Fibroblast of peridontal ligament (primary cell): ENCODE data around the gene ACCSL.
A peak's percentile ranks its signal among the peaks of the same experiment; 100 is the strongest.

Experiments used
- DNase-seq: peaks from one replicate; pipeline ENCODE4 v3.0.0-alpha.2; 2010; ENCODE audit errors: extremely low read depth

The ACCSL gene

DNA sequence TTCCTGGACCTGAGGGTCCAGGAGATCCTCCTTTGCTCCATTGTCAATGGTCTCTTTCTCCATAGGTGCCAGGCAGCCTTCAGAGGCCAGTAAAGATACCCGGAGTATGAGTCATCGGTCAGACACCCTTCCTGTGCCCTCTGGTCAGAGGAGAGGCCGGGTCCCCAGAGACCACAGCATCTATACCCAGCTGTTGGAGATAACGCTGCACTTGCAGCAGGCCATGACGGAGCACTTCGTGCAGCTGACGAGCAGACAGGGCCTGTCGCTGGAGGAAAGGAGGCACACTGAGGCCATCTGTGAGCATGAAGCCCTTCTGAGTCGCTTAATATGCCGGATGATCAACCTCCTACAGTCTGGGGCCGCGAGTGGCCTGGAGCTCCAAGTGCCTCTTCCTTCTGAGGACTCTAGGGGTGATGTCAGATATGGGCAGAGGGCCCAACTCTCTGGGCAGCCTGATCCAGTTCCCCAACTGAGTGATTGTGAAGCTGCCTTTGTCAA is at the start of gene ACCSL:
ACCSL (plus strand) TSS at position 51 of the 501 bp plus-strand sequence; CDS start at position 107, 56 bp downstream.
- no peak for DNase-seq

DNA sequence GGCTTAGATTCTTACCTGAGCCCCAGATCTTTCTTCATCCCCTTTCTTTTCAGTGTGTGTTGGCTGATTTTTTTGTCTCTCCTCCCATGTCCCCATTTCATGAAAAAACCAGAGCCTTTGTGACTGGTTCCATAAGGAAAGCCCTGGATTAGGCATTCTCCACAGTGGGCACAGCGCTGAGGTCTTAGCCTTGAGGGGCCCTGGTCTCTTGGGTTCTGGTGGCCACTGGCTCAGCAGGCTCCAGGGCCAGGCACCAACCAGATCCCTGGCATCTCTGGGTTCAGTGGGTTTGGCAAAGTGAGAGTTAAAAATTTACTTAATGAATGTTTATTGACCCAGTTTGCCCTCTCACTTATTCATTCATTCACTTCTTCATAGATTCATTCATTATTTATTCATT is 49.5 kb upstream of the ACCSL start:
- DNase-seq, result no peak

DNA sequence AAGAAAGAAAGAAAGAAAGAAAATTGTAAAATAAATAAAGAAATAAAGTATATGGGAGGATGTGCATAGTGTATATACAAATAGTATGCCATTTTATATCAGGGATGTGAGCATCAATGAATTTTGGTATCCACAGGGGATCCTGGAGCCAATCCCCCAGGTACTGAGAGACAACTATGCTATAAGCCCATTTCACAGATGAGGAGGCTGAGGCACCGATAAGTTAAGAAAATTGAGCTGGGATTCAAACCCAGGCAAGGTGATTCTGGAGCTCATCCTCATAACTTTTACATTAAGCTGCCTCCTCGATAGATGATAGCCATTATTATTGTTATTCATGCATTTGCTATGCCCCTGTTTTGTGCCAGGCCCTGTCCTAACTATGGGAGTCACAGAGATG is 47.0 kb upstream of the ACCSL start:
- no peak for DNase-seq

DNA sequence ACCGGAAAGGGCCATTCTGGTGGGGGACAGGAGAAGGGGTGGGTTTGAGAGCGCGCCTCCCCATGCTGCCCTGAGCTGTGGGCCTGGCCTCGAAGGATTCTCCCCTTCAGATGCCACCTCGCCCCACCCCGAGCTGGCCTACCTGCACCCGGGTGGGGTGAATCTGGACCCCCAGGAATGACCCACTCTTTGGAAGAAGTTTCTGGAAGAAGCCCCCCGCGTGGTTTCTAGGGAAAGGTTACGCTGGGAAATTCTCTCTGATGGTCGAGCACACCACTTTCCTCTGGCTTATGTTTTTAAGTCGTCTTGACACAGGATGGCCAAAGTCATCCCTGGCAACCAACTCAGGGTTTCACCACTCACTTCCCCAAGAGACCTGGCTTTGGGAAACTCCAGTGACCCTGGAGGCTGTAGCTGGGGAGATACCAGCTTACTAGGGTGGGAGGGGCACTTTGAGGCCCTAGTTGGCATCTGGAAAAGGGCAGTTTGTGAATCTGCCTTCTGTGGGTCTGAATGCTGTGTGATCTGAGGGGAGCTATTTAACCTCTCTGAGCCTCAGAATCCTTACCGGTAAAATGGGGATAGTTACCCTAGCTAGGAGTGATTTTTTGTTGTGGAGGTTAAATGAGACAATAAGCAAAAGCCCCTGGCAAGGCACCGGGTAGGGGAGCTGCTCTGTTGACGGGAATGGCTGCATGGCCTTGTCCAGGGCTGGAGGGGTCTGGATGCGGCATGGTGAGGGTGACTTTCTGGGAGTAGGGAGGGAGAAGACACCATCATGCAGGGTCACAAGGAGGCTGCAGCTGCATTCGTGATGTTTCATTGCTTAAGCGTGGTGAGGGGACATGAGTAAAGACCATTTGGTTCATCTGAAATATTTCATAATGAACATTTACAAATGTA is 45.3 kb upstream of the ACCSL start:
- no peak for DNase-seq

DNA sequence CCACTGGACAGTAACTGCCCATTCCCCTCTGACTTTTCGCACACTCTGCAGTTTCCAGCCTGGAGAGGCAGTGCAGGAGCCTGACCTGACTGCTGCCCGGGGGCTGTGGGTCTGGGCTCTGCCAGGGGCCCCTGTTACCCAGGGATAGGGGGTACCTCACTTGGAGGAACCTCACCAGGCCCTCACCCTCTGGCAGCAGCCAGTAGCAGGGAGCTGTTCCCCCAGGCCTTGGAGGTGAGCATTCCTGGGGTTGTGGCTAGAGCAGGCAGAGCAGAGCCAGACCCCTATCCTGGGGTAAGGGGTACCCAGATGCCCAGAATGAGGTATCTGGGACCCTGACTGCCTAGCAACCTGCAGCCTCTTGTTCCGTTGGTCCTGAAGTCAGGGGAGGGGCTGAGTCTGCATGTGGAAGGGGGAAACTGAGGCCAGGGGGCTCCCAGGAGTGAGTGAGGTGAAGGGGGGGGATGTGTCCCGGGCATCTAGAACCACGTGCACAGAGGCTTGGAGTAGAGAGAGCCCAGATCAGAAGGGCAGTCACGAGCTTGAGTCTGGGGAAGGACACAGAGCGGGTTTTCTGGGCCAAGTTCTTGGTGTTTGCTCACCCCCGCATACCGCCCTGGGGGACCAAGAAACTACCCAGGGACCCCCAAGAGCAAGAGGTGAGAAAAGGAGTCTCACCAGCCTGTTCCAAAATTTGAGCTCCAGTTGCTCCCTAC is 43.9 kb upstream of the ACCSL start:
- no peak for DNase-seq

DNA sequence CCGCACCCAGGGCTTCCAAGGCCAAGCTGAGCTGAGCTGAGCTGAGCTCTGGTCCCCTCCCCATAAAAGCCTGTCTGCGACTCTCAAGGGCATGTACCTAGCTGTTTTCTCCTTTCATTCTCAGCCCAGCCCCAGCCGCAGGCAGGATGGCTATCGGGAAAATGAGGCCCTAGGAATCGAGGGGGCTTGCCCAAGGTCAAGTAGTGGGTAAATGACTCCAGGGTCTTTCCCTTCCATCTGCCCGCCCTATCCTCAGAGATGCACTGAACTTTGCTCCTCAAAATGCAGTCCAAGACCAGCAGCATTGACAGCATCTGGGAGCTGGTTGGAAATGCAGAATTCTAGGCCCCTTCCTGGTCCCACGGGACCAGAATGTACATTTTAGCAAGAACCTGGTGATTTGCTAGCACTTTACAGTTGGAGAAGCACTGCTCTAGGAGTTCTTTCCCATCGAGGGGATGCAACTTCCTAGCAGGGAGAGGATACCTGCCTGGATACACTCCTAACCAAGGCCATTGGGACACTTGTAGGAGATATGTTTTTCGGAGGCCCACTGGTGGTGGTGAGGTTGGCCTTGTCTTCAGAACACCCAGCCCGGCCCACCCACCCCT is 43.2 kb upstream of the ACCSL start:
- DNase-seq, result no peak

DNA sequence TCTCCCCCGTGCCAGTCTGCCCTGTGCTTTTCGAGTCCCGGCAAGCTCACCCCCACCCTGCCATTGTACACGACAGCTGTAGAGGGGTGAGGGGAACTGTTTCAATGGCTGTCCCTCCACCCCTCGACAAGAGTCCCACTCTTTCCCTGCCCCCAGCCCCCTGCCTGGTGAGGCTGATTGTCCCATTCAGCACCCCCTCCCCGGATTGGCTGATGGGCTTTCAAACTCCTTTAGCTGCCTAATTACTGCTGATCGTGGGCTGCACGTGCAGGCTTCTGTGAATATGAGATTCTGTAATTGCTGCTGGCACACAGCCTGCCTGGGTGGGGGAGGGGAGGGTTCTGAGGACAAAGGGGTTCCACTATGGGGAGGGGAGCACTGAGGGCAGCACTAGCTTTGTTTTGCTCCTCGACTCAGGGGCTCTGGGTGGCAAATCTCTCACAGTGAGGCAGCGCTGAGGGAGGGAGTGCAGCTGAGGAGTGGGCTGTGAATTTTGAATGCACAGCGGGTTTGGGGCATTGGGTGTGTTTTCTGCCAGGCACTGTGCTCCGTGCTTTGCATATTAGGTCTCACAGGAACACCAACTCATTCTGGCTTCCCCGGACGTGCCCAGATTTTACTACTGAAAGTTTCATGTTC is 42.6 kb upstream of the ACCSL start:
- DNase-seq, result no peak

DNA sequence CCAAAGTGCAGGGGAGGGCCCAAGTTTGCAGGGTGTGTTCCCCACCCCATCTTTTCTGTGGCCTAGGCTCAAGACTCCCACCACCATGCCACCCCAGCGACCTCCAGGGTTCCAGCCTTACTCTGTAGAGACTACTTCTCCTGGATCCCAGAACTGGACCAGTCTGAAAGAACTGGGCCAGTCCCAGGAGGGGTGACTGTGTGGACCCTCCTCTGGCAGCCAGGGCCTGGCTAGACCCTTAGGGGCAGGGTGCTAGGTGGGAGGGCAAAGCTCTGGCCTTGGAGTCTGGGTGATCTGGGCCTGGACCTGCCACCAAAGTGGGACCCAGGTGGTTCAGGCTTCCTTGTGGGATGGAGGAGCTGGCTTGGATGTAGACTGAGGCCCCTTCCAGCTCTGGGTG is 41.8 kb upstream of the ACCSL start:
- no peak for DNase-seq

DNA sequence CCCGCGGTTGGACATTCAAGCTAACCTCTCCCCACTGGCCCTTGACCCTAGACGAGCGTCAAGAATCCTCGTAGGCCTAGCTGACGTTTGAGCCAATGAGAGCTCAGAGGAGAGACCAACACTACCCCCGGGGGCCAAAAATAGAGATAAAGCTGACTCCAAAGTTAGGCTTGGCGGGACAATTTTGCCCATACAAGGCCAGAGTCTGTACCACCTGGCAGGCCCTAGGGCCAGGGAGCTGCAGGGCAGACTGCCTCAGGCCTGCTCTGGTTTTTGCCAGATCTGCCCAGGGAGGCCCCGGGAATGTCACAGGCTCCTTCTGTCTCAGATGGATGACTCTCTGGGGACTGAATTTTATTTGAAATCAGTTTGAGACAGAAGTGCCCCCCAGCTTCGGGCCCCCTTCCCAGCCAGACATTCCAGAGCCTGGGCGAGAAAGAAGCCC is 40.8 kb upstream of the ACCSL start:
- DNase-seq, result no peak

DNA sequence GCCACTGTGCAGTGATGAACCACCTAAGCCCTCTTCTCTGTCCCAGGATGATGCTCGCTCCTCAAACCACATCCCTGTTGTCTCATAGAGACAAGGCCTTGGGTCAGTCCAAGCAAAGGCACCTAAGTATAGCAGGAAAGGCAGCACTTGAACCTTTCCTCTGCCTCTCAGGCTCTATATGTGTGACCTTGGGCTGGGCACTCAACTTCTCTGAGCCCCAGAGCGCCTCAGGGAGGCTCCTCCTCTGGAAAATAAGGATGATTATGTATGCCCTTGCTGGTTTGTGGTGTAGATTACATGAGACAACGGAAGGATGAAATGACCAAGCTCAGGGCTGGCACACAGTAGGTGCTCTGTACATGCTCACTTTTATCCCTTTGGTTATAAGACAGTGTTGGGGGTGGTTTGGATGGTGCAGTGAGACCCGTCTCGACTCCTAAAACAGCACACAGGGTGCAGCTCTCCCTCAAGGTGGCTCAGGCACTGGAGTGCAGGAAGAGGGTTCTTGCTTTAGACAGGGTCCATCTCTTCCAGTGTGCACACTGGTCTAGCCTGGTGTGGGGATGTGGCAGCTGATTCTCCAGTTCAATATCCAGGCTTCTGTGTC is 40.2 kb upstream of the ACCSL start:
- DNase-seq, result no peak

DNA sequence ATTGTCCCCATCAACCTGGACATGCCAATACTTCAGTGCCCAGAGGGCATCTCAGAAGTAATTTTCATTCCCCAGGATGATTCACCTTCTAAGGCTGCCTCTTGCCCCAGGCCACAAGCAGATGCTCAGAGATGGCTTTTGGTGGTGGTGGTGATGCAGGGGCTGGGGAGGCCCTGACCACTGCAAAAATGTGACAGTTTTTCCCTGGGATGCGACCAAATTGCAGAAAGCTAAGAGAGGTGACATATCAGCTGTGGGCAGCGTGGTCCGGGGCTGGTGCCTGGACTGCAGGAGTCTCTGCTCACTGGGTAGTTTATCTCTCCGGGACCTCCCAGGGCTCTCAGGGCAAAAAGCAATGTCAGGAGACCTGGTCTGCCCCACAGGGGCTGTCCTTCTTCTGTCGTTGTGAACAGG is 39.7 kb upstream of the ACCSL start:
- no peak for DNase-seq

DNA sequence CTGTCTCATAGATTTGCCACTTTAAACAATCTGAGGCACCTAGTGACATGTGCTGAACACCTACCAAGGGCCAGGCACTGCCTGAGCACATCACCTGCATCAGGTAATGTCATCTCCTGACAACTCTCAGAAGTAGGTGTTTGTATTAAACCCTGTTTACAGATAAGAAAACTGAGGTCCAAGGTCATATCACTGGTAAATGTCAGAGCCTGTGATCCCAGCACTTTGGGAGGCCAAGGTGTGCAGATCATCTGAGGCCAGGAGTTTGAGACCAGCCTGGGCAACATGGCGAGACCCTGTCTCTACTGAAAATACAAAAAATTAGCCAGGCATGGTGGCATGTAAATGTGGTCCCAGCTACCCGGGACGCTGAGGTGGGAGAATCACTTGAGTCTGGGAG is 39.1 kb upstream of the ACCSL start:
- no peak for DNase-seq

DNA sequence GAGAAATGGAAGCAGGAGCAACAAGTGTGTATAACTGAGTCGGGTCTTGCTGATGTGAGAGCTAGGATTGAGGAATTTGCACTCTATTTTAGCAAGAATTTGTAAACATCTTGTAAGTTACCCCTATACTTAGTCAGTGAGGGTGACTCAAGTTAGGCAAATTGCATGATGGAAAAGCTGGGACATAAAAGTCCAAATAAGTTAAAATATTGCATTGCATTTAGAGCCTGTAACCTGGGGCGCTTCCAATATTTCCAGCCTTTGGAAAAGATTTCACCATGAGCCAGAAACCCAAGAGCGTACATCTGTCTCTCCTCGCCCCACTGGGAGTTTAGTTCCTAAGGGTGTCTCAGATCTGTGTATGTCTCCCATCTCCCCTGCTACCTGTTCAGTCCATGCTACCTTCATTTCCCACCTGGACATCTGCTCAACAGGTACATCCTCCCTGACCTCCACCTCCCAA is 37.0 kb upstream of the ACCSL start:
- DNase-seq, result peak; percentile 81

DNA sequence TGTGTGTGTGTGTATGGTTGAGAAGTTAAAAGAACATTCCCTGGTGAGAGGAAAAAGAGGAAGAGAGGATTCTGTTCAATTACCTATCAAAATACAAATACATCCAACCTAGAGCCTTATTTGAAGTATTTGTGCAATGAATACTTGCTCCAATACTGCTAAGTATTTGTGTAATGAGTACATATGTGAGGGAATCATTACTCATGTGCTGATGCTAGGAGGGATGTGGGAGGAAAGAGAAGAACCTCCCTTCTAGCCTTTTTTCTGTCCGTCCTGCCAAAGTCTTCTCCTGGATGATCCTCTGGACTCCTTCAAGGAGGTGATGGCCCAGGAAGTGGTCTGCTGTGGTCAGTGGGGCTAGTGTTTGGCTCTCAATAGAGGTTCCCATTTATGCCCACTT is 36.0 kb upstream of the ACCSL start:
- peak; percentile 49 for DNase-seq

DNA sequence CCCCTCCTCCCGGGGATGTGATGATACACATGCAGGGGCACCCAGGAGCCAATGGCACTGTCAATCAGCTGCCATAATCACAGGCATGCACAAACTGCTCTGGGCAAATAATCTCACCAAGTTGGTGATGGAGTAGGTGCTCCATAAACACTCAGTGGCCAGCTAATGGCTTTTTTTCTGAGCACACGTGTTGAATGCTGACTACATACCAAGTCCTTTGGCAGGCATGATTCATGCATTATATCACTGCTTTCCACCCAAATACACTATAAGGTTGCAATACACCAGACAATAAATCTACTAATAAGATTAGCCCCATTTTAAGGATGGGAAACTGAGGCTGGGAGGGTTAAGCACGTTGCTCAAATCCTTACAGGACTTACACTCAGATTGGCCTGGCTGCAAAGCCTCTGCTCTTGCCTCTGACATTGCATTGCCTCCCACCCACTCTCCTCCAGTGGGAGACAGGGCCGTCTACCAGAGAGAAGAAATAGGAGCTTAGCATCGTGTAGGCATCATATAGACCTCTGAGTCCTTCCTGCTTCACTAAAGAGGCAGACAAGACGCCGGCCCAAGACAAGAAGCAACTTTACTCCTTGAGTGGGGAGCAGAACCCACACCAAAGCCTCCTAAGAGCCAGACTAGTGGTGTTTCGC is 32.7 kb upstream of the ACCSL start:
- peak; percentile 69 for DNase-seq

DNA sequence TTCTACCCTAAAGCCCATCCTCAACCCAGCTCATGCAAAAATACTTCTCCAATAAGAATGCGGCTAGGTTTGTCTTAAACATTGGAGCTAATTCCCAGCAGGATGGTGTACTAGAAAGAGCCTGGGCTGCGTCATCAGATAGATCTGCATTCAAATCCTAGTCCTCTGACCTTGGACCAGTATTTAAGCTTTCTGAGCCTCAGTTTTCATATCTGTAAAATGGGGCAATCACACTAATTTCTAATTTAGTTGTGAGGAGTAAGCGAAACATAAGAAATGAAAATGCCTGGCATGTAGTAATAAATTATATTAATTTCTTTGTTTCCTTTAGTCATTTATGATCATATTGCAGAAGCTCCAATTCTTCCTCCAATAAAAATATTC is 32.2 kb upstream of the ACCSL start:
- no peak for DNase-seq

DNA sequence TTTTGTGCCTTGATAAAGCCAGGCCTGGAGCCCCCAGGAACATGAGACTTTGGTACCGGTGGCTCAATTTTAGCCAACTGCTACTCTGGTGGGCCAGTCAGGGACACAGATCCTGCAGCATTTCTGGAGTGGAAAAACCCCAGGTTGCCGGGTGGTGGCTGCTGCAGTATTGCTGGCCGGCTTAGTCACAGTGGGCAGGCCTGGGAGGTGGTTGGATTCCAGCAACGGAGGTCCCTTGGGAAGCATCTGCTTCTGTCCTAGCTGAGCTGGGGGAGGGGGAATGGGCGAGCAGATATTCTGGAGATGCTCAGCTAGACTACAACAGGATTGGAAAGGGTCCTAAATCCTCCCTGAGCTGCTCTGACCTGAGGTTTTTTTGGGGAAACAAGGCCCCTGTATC is 31.6 kb upstream of the ACCSL start:
- peak; percentile 81 for DNase-seq

DNA sequence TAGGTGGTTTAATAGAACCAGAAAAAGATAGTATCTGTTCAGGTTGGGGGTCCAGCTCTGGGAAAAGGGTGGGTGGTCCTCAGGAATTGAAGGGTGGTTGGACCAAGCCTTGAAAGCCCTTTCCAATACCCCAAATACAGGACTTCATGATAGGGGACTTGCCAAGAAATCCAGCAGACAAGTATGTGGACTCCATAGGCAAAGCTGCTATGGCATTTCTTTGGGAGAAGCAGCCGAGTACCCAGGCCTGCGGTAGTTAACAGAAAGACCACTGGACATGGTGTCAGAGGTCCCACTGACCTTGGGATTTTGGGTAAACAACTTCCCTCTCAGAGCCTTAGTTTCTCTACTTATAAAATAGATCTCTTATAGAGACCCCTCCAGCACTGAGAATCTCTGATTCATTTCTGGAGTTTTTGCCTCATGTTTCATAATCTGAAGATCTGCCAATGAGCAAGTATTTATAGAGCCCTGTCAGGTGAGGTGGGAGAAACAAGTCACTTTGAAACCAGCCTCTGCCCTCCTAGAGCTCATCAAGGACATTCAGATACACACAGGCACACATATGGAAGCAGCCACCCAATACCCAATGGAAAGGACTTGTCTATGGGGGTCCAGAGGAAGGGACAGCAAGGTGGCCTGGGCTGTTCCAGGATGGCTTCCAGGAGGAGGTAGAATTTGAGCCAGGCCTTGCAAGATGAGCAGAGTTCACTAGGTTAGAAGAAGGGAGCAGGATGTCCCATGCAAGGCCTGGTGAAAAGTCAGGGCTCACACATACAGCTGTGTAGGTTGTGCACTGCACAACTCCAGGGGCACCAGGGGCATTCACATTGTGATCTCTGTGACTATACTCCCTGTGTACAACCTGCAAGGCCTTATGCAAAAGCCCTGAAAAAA is 31.0 kb upstream of the ACCSL start:
- no peak for DNase-seq

DNA sequence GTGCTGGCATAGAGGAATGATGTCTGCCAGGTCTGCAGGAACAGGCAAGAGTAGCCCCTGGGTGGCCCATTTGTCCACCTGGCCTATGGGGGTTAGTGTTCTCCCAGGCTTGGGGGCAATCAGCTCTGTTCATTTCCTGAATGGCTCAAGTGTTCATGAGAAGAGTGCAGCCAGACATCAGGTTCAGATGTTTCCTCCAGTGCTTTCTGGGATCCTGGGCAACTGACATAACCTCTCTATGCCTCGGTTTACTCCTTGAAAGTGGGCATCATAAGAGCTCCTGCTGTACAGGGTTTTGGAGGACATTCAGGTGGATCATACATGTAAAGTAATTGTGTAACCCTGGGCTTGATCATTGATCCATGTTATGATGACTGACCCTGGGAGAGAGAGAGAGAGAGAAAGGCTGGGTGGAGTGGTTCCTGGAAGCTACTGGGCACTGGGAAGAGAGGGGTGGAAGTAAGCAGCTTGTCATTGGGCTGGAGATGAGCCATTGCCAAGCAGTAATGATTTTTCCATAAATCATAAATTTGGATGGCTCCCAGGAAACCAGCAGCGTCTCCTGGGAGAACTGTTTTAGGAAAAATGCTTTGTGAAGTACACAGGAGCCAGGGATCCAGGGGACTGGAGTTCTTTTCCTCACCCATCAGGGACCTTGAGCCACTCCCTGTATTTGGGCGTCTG is 30.2 kb upstream of the ACCSL start:
- DNase-seq, result peak; percentile 57
